Measurements from ENCODE around the gene ACOX2.

ACOX2 gene

DNA sequence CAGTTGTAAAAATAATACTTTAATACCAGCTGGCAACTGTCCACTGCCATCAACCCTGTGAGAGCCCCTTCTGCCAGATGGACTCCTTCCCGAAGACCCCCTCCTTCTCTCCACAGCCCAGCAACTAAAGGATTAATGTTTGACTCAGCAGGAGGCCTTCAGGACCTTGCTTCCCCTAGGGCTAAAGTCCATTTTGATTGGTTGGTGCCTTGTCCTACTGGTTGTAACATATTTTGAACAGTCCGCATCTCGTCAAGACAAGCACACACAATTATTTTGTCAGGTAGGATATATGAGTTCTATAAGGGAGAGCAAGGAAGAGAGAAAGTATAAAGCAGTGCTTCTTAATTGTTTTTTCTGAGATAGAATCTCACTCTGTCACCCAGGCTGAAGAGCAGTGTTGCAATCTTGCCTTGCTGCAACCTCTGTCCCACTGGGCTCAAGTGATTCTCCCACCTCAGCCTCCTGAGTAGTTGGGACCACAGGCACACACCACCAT lies 18.6 kb downstream of the ACOX2 start:
- no peaks in the 10 kb centered on the region for H3K4me1 ChIP-seq (ENCODE audit: insufficient read depth, low read length, severe bottlenecking)
- no peaks in the 10 kb centered on the region for H3K27me3 ChIP-seq (ENCODE audit: insufficient read depth, low read length)
- no peaks in the 10 kb centered on the region for H3K9me2 ChIP-seq (ENCODE audit: low read depth, low read length)
- H3K36me3 ChIP-seq (ENCODE audit: insufficient read depth, low read length), result no peaks in the 10 kb centered on the region
- H2AFZ ChIP-seq (ENCODE audit: low read length), result no peak overlapping the region
- no peak overlapping the region for H3K27ac ChIP-seq (ENCODE audit: low read depth, low read length, poor library complexity, severe bottlenecking)
- no peaks in the 10 kb centered on the region for H3K9me3 ChIP-seq (ENCODE audit: low read length)
- no peak overlapping the region for H3K9ac ChIP-seq (ENCODE audit: low read length)
- H4K20me1 ChIP-seq (ENCODE audit: insufficient read depth, low read length), result no peaks in the 10 kb centered on the region
- no peaks in the 10 kb centered on the region for H3F3A ChIP-seq (ENCODE audit: insufficient read depth, low read length)
- H3K79me2 ChIP-seq (ENCODE audit: insufficient read depth, low read length), result no peaks in the 10 kb centered on the region
- TF ChIP-seq EZH2 (IDR thresholded peaks at IDR 0.05; ENCODE audit: borderline replicate concordance, low read length), result no peak
- TF ChIP-seq, protein P1, sequence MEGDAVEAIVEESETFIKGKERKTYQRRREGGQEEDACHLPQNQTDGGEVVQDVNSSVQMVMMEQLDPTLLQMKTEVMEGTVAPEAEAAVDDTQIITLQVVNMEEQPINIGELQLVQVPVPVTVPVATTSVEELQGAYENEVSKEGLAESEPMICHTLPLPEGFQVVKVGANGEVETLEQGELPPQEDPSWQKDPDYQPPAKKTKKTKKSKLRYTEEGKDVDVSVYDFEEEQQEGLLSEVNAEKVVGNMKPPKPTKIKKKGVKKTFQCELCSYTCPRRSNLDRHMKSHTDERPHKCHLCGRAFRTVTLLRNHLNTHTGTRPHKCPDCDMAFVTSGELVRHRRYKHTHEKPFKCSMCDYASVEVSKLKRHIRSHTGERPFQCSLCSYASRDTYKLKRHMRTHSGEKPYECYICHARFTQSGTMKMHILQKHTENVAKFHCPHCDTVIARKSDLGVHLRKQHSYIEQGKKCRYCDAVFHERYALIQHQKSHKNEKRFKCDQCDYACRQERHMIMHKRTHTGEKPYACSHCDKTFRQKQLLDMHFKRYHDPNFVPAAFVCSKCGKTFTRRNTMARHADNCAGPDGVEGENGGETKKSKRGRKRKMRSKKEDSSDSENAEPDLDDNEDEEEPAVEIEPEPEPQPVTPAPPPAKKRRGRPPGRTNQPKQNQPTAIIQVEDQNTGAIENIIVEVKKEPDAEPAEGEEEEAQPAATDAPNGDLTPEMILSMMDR (IDR thresholded peaks at IDR 0.05; ENCODE audit: low read length), result no peak
- no peak overlapping the region for H3K4me2 ChIP-seq (ENCODE audit: low read length)
- H3K4me3 ChIP-seq (ENCODE audit: low read depth, low read length, poor library complexity, severe bottlenecking), result no peak overlapping the region

DNA sequence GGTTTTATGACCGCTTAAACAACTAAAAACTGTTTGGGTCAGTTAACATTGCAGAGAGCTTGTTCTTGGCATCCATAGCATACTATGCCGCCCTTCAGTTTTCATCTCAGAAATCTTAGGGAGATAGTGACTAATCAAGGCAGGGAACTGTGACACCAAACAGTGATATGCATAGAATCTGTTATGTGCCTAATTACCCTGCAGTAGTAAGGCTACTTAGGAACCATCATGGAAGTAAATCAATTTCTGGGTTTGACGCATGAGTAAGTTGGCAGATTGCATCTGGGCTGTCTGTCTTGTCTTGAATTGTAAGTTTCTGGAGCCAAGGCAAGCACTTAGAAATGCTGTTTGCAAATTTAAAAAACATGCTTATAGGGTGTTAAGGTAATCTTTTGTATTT lies 22.6 kb downstream of the ACOX2 start:
- H3K27ac ChIP-seq (ENCODE audit: low read depth, low read length, poor library complexity, severe bottlenecking), result no peak overlapping the region
- H2AFZ ChIP-seq (ENCODE audit: low read length), result no peak overlapping the region
- H3K4me2 ChIP-seq (ENCODE audit: low read length), result no peak overlapping the region
- H3F3A ChIP-seq (ENCODE audit: insufficient read depth, low read length), result no peaks in the 10 kb centered on the region
- no peak overlapping the region for H3K9ac ChIP-seq (ENCODE audit: low read length)
- H3K9me3 ChIP-seq (ENCODE audit: low read length), result no peaks in the 10 kb centered on the region
- H4K20me1 ChIP-seq (ENCODE audit: insufficient read depth, low read length), result no peaks in the 10 kb centered on the region
- no peaks in the 10 kb centered on the region for H3K36me3 ChIP-seq (ENCODE audit: insufficient read depth, low read length)
- H3K27me3 ChIP-seq (ENCODE audit: insufficient read depth, low read length), result no peaks in the 10 kb centered on the region
- H3K79me2 ChIP-seq (ENCODE audit: insufficient read depth, low read length), result no peaks in the 10 kb centered on the region
- TF ChIP-seq EZH2 (IDR thresholded peaks at IDR 0.05; ENCODE audit: borderline replicate concordance, low read length), result no peak
- TF ChIP-seq, protein P1 (IDR thresholded peaks at IDR 0.05; ENCODE audit: low read length), result no peak
- no peak overlapping the region for H3K4me3 ChIP-seq (ENCODE audit: low read depth, low read length, poor library complexity, severe bottlenecking)
- no peaks in the 10 kb centered on the region for H3K4me1 ChIP-seq (ENCODE audit: insufficient read depth, low read length, severe bottlenecking)
- H3K9me2 ChIP-seq (ENCODE audit: low read depth, low read length), result no peaks in the 10 kb centered on the region

DNA sequence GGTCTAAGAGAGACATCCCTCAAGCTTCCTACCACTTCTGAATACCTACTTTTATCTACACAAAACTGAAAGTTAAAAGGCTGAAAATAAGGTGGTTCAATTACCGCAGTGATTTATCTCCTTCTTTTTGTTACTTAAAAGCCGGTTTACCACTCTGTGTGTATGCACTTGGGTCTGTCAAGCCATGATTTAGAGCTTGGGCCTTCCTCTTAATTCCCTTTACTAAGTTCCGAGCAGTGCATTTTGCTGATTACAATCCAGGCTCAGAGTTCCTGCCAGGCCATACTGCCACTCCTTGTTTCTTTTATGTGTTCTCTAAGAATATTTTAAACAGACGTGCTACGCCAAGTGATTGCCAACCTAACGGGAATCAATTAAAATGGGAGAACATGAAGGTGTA lies 28.6 kb downstream of the ACOX2 start:
- TF ChIP-seq, protein P1 (IDR thresholded peaks at IDR 0.05; ENCODE audit: low read length), result no peak
- TF ChIP-seq EZH2 (IDR thresholded peaks at IDR 0.05; ENCODE audit: borderline replicate concordance, low read length), result no peak
- Histone ChIP-seq H3K4me3 (ENCODE audit: low read depth, low read length, poor library complexity, severe bottlenecking) (no peak overlapping the region), H2AFZ (ENCODE audit: low read length) (no peak overlapping the region), H4K20me1 (ENCODE audit: insufficient read depth, low read length) (no peaks in the 10 kb centered on the region), H3F3A (ENCODE audit: insufficient read depth, low read length) (no peaks in the 10 kb centered on the region), H3K79me2 (ENCODE audit: insufficient read depth, low read length) (no peaks in the 10 kb centered on the region), H3K4me1 (ENCODE audit: insufficient read depth, low read length, severe bottlenecking) (no peaks in the 10 kb centered on the region), H3K27ac (ENCODE audit: low read depth, low read length, poor library complexity, severe bottlenecking) (no peak overlapping the region), H3K4me2 (ENCODE audit: low read length) (no peak overlapping the region), H3K27me3 (ENCODE audit: insufficient read depth, low read length) (no peaks in the 10 kb centered on the region), H3K36me3 (ENCODE audit: insufficient read depth, low read length) (no peaks in the 10 kb centered on the region), H3K9me3 (ENCODE audit: low read length) (no peaks in the 10 kb centered on the region), H3K9ac (ENCODE audit: low read length) (no peak overlapping the region), H3K9me2 (ENCODE audit: low read depth, low read length) (no peaks in the 10 kb centered on the region)
